ENCODE measurements around the gene SLC7A1. TPM values are rescaled to one million over a fixed set of nuclear protein-coding genes. Genes with fewer than 3 reads are reported as not detected.

The SLC7A1 gene
- total and polyA plus RNA-seq, 2 of the 4 experiments (the other 2 are of a cell fraction), result 9.7 to 22.3 TPM

DNA sequence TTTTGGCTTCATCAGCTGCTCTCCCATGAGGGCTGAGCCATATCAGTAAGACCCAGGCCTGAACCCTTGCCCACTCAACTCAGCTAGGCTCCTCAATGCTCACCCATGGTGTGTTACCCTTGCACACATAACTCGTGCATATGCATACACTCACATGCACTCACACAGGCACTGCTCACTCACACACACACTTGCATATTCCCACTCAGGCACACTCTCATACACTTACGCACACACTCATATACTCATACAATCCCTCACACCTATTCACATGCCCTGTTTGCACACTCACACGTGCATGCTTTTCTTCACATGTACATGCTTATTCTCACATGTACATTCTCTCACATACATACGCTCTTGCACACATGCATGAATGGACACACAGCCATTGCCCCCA lies 93.8 kb downstream of the SLC7A1 start:
- no TSS peak for BruUV-seq (replicated peaks)
- Histone ChIP-seq H3K36me3 (ENCODE audit: control insufficient read depth, insufficient read depth, low read length) (no peaks in the 10 kb centered on the region), H3K56ac (ENCODE audit: extremely low read depth, insufficient read depth, low read length) (no peak overlapping the region), H4K91ac (ENCODE audit: insufficient read depth, low read depth, low read length) (no peak overlapping the region), H3K4me3 (ENCODE audit: insufficient read depth, low read depth, low read length) (no peak overlapping the region), H4K8ac (ENCODE audit: low read depth in 2 of 2, low read length in 2 of 2) (no peak overlapping the region), H3K27ac (ENCODE audit: insufficient read depth, low read length) (no peak overlapping the region), H2AK9ac (replicated peaks; ENCODE audit: low read depth, low read length, poor library complexity) (no peak overlapping the region), H3K9me3 (ENCODE audit: control insufficient read depth, insufficient read depth, low read length) (no peaks in the 10 kb centered on the region), H2BK20ac (ENCODE audit: low read depth, low read length) (no peak overlapping the region), H3K27me3 (ENCODE audit: control insufficient read depth, insufficient read depth, low read length) (peaks cover 25% of the 10 kb centered on the region), H3K4me2 (ENCODE audit: low read depth, low read length) (no peak overlapping the region), H2BK15ac (ENCODE audit: low read depth, low read length) (no peak overlapping the region), H3K23ac (ENCODE audit: low read depth, low read length) (0 out of 2 replicates have a peak overlapping the region, but pooled peaks have one; percentile 3), H2BK5ac (ENCODE audit: low read depth, low read length, poor library complexity, severe bottlenecking) (no peak overlapping the region), H3K79me1 (ENCODE audit: low read depth in 1 of 2, low read length in 2 of 2) (no peaks in the 10 kb centered on the region), H2AK5ac (ENCODE audit: low read depth, low read length) (no peak overlapping the region), H4K20me1 (ENCODE audit: insufficient read depth, low read length) (no peaks in the 10 kb centered on the region), H3K18ac (ENCODE audit: low read depth, low read length) (no peak overlapping the region), H3K4ac (ENCODE audit: low read depth, low read length) (no peak overlapping the region), H3K9me1 (ENCODE audit: insufficient read depth, low read length) (no peaks in the 10 kb centered on the region), H3K4me1 (ENCODE audit: control insufficient read depth, insufficient read depth, low read length) (peaks cover 4% of the 10 kb centered on the region; the same call in 1 of the 2 replicates), H2AFZ (replicated peaks; ENCODE audit: low read length, poor library complexity) (no peak overlapping the region), H3K14ac (replicated peaks; ENCODE audit: low read depth, low read length) (no peak overlapping the region), H4K5ac (ENCODE audit: low read depth, low read length) (no peak overlapping the region), H2BK120ac (ENCODE audit: low read depth, low read length) (no peak overlapping the region), H3K9ac (ENCODE audit: low read depth, low read length) (no peak overlapping the region)
- POLR2A ChIA-PET (ENCODE audit: unreplicated experiment), result no interaction called here
- WGBS, 2 experiments (ENCODE audit: extremely low coverage in 2 of 2, insufficient read length in 1 of 2), result 85 to 100% methylated on average over 1 to 4 of the region's 4 CpGs
- no peak for ATAC-seq (ENCODE audit: low read depth)
- in situ Hi-C loops (cut with MboI; ENCODE audit: low sequenced_read_pairs) (no loop called here), dilution Hi-C loops (cut with HindIII; ENCODE audit: low sequenced_read_pairs, unreplicated experiment) (no loop called here), intact Hi-C loops (cut with micrococcal nuclease) (no loop called here)
- no peak for DNase-seq
- TF ChIP-seq MXI1 (IDR thresholded peaks at IDR 0.05; ENCODE audit: borderline replicate concordance, low read depth, low read length), result no peak
- no peak for TF ChIP-seq SMC3 (IDR thresholded peaks at IDR 0.05; ENCODE audit: low read depth, low read length)
- no peak for TF ChIP-seq MAFK (IDR thresholded peaks at IDR 0.05; ENCODE audit: low read depth, low read length)
- TF ChIP-seq, protein P1, sequence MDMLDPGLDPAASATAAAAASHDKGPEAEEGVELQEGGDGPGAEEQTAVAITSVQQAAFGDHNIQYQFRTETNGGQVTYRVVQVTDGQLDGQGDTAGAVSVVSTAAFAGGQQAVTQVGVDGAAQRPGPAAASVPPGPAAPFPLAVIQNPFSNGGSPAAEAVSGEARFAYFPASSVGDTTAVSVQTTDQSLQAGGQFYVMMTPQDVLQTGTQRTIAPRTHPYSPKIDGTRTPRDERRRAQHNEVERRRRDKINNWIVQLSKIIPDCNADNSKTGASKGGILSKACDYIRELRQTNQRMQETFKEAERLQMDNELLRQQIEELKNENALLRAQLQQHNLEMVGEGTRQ (IDR thresholded peaks at IDR 0.05; ENCODE audit: low read depth, low read length), result no peak
- CTCF ChIA-PET, result interaction anchor here (0.5 kb wide), 1 partner anchor 223 kb away, joined by 3 read pairs; no protein-coding TSS in a partner anchor
